ENCODE results near the gene TRIM62. TPM values are rescaled to one million over a fixed set of nuclear protein-coding genes. Genes with fewer than 3 reads are reported as not detected.

TRIM62 gene
- polyA plus RNA-seq, 1 donor from 2014 or later: 5.3 TPM

DNA sequence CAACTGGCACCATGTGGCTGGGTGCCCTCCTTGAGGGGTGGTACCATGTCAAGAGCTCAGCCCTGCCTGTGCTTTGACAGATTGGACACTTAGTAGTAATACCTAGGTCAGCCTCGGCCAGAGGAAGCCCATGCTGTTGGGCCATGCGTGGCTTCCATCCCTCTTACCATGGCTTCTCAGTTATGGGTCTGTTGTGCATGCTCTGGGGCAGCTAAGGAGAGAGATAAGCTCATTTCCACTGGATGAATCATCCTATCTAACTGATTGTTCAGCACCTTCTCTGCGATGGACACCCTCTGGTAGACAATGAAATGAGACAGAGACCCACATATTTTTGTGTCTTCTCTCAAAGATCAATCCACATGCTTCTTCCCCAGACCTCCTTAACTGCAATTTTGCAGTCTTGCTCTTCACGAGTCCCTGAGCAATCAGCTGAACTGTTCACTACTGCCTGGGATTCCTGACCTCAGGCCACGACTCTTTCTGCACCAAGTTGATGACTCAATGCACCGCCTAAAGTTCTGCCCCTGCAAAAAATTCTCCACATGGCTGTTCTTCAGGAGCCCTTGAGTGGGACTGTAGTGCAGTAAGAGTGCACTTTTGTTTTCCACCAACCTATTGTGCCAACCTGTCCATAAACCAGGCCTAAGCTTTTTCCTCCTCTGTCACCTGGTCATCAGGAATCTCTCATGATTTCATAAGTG lies 6.9 kb upstream of the TRIM62 start:
- H3K9me3 Mint-ChIP-seq: peaks cover 0 to 4% (median 2%) of the 10 kb centered on the region in 3 donors
- H3K4me1 Mint-ChIP-seq: peaks cover 0 to 2% (median 2%) of the 10 kb centered on the region in 3 donors
- no peak overlapping the region for H3K4me3 Mint-ChIP-seq
- peaks cover 22% of the 10 kb centered on the region for H3K27me3 Mint-ChIP-seq
- H3K36me3 Mint-ChIP-seq: peaks cover 1% of the 10 kb centered on the region
- H3K27ac Mint-ChIP-seq: no peak overlapping the region

DNA sequence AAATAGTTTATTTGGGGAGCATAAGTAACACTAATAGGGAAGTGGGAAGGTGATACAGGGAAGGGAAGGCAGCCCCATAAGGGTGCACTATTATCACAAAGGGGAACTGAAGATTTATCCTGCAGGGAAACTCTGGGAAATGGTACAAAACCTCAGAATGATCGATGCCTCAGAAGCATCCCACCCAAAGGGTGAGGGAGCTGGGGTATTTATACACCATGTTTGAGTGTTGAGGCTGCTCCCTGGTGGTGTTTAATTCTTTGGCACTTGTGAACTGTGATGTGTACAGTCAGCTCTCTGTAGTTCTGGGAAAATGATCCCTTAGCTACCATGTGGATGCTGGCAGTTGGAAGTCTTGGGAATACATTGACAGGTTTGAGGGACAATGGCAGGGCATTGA lies 5.1 kb upstream of the TRIM62 start:
- no peak overlapping the region for H3K27ac Mint-ChIP-seq
- peaks cover 0 to 6% (median 4%) of the 10 kb centered on the region in 3 donors for H3K4me1 Mint-ChIP-seq
- H3K4me3 Mint-ChIP-seq: no peak overlapping the region
- H3K27me3 Mint-ChIP-seq: peaks cover 12% of the 10 kb centered on the region
- H3K36me3 Mint-ChIP-seq: peaks cover 1% of the 10 kb centered on the region
- peaks cover 0 to 4% (median 2%) of the 10 kb centered on the region in 3 donors for H3K9me3 Mint-ChIP-seq

DNA sequence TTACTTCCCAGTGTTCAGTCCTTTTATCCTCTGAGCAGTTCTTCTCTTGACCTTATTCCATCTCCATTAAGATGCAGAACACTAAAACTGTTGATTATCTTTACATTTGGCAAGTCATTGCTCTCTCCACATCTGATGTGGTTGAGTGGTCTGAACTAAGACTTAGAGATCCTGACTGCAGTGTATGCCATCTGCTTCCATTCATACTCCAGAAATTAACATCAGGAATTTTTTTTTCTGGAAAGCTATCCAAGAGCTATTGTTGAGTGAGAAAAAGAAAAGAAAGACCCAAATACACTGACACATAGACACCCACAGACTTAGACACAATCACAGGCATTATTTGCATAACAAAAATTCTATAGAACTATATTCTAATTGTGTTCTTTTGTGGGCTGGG lies 3.7 kb upstream of the TRIM62 start:
- Mint-ChIP-seq H3K4me3 (no peak overlapping the region), H3K4me1 (peaks cover 0 to 4% (median 3%) of the 10 kb centered on the region in 3 donors), H3K27me3 (peaks cover 6% of the 10 kb centered on the region), H3K36me3 (no peaks in the 10 kb centered on the region), H3K9me3 (peaks cover 0 to 4% (median 2%) of the 10 kb centered on the region in 3 donors), H3K27ac (peak overlapping the region in 1 of 3 donors; percentile 78)

- Mint-ChIP-seq H3K27ac (peak overlapping the region in 2 of 3 donors; percentile 7 to 52), H3K9me3 (peaks cover 0 to 4% (median 2%) of the 10 kb centered on the region in 3 donors), H3K36me3 (no peaks in the 10 kb centered on the region), H3K27me3 (peaks cover 6% of the 10 kb centered on the region), H3K4me1 (peaks cover 0 to 12% (median 5%) of the 10 kb centered on the region in 3 donors), H3K4me3 (peak overlapping the region in 1 of 4 donors; percentile 84)
These were observed 1.5 kb upstream of the TRIM62 start for GRCh38 chr1:33183306-33183705.

- H3K4me3 Mint-ChIP-seq: peak overlapping the region in 2 of 4 donors; percentile 84 to 85
- peaks cover 0 to 14% (median 5%) of the 10 kb centered on the region in 3 donors for H3K4me1 Mint-ChIP-seq
- H3K36me3 Mint-ChIP-seq: no peaks in the 10 kb centered on the region
- peak overlapping the region in 2 of 3 donors; percentile 37 to 52 for H3K27ac Mint-ChIP-seq
- H3K27me3 Mint-ChIP-seq: peaks cover 6% of the 10 kb centered on the region
- H3K9me3 Mint-ChIP-seq: peaks cover 0 to 4% (median 2%) of the 10 kb centered on the region in 3 donors
These were observed 1.1 kb upstream of the TRIM62 start for GRCh38 chr1:33182896-33183295.

- Mint-ChIP-seq H3K4me1 (peaks cover 0 to 15% (median 5%) of the 10 kb centered on the region in 3 donors), H3K27ac (peak overlapping the region; percentile 25 to 37 (median 31))
These were observed 578 bp upstream of the TRIM62 start for GRCh38 chr1:33182401-33182841.

GRCh38 chr1:33180911-33181890 lies 642 bp downstream of the TRIM62 start:
- Mint-ChIP-seq H3K9me3 (peaks cover 0 to 2% (median 0%) of the 10 kb centered on the region in 3 donors), H3K27ac (peak overlapping the region; percentile 10 to 91 (median 76)), H3K36me3 (no peaks in the 10 kb centered on the region), H3K27me3 (peaks cover 6% of the 10 kb centered on the region), H3K4me3 (peak overlapping the region; percentile 84 to 96 (median 92)), H3K4me1 (peaks cover 0 to 16% (median 5%) of the 10 kb centered on the region in 3 donors)

More at GRCh38 chr1:33182401-33182841, 578 bp upstream of the TRIM62 start:
- peaks cover 6% of the 10 kb centered on the region for H3K27me3 Mint-ChIP-seq
- H3K9me3 Mint-ChIP-seq: peaks cover 0 to 4% (median 2%) of the 10 kb centered on the region in 3 donors
- H3K4me3 Mint-ChIP-seq: peak overlapping the region; percentile 71 to 85 (median 82)
- H3K36me3 Mint-ChIP-seq: no peaks in the 10 kb centered on the region

GRCh38 chr1:33180226-33180910 lies 1.5 kb downstream of the TRIM62 start:
- peak overlapping the region in 2 of 3 donors; percentile 29 to 76 for H3K27ac Mint-ChIP-seq
- no peaks in the 10 kb centered on the region for H3K36me3 Mint-ChIP-seq
- peaks cover 0 to 16% (median 5%) of the 10 kb centered on the region in 3 donors for H3K4me1 Mint-ChIP-seq
- peaks cover 0 to under 1% (median 0%) of the 10 kb centered on the region in 3 donors for H3K9me3 Mint-ChIP-seq
- peaks cover 2% of the 10 kb centered on the region for H3K27me3 Mint-ChIP-seq
- H3K4me3 Mint-ChIP-seq: peak overlapping the region; percentile 83 to 93 (median 87)

GRCh38 chr1:33178836-33179439 lies 2.9 kb downstream of the TRIM62 start:
- H3K27me3 Mint-ChIP-seq: no peaks in the 10 kb centered on the region
- no peaks in the 10 kb centered on the region for H3K36me3 Mint-ChIP-seq
- H3K4me3 Mint-ChIP-seq: peak overlapping the region in 2 of 4 donors; percentile 65 to 74
- H3K27ac Mint-ChIP-seq: peak overlapping the region in 1 of 3 donors; percentile 73
- peaks cover 0 to 16% (median 5%) of the 10 kb centered on the region in 3 donors for H3K4me1 Mint-ChIP-seq
- no peaks in the 10 kb centered on the region for H3K9me3 Mint-ChIP-seq

- H3K4me3 Mint-ChIP-seq: peak overlapping the region in 2 of 4 donors; percentile 74 to 86
- H3K27ac Mint-ChIP-seq: peak overlapping the region in 1 of 3 donors; percentile 73
- peaks cover 1% of the 10 kb centered on the region for H3K36me3 Mint-ChIP-seq
- no peaks in the 10 kb centered on the region for H3K27me3 Mint-ChIP-seq
- no peaks in the 10 kb centered on the region for H3K9me3 Mint-ChIP-seq
- peaks cover 0 to 19% (median 8%) of the 10 kb centered on the region in 3 donors for H3K4me1 Mint-ChIP-seq
These were observed 3.8 kb downstream of the TRIM62 start for GRCh38 chr1:33177996-33178540.

- Mint-ChIP-seq H3K27ac (no peak overlapping the region), H3K27me3 (no peaks in the 10 kb centered on the region), H3K4me1 (peaks cover 4 to 24% (median 9%) of the 10 kb centered on the region in 3 donors), H3K36me3 (peaks cover 1% of the 10 kb centered on the region), H3K9me3 (no peaks in the 10 kb centered on the region), H3K4me3 (no peak overlapping the region)
These were observed 5.0 kb downstream of the TRIM62 start for GRCh38 chr1:33176887-33177286.

- peaks cover 1% of the 10 kb centered on the region for H3K36me3 Mint-ChIP-seq
- H3K27ac Mint-ChIP-seq: no peak overlapping the region
- no peak overlapping the region for H3K4me3 Mint-ChIP-seq
- H3K9me3 Mint-ChIP-seq: no peaks in the 10 kb centered on the region
- H3K4me1 Mint-ChIP-seq: peaks cover 6 to 24% (median 10%) of the 10 kb centered on the region in 3 donors
- no peaks in the 10 kb centered on the region for H3K27me3 Mint-ChIP-seq
These were observed 5.4 kb downstream of the TRIM62 start for GRCh38 chr1:33176362-33176850.

DNA sequence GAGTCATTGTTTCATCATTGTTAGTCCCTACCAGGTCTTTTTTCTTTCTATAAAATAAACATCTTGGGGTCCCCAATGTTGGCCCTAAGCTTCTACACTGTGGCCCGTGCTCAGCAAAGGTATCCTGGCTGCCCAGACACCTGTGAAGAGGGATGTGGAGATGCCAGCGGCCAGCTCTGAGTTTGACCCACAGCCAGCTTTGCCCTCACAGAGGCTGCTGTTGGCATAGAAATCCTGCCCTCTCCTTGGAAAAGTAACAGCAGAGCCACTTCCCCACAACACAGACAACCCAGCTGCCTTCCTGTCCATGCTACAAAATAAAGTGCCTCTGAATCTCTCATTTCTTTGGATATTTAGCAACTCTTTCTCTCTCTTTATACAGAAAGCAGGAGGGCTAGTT lies 6.0 kb downstream of the TRIM62 start:
- no peaks in the 10 kb centered on the region for H3K9me3 Mint-ChIP-seq
- H3K4me1 Mint-ChIP-seq: peaks cover 6 to 24% (median 10%) of the 10 kb centered on the region in 3 donors
- no peaks in the 10 kb centered on the region for H3K27me3 Mint-ChIP-seq
- H3K27ac Mint-ChIP-seq: peak overlapping the region in 1 of 3 donors; percentile 19
- peaks cover 1% of the 10 kb centered on the region for H3K36me3 Mint-ChIP-seq
- no peak overlapping the region for H3K4me3 Mint-ChIP-seq
